ENCODE measurements around the gene MSRB2.
"Not testable (repeated sequence)": the region's sequence is repeated elsewhere in the genome, so short reads cannot be mapped to it uniquely, and the experiment has no call there.

MSRB2 gene

DNA sequence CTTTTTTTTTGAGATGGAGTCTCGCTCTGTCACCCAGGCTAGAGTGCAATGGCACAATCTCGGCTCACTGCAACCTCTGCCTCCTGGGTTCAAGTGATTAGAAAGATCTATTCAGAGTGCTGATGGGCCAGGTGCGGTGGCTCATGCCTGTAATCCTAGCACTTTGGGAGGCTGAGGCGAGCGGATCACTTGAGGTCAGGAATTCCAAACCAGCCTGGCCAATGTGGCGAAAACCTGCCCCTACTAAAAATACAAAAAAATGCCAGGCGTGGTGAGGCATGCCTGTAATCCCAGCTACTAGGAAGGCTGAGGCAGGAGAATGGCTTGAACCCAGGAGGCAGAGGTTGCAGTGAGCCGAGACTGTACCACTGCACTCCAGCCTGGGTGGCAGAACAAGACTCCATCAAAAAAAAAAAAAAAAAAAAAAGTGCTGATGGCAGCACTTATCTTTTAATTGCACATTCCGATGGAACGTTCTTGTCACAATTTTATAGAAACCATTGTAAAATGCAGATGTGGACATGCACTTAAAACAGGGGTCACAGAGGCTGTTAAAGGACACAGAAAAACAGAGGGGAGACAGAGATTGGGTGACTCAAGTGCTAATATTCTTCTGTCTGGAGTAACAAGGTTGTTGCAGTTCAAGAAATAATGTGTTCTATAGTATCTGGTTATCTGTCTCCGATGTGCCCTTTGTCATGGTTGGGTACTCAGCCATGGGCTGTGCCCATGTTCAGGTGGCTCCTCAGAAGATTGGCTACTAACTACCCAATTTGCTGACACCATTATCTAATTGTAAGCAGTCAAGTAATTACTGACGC is 25.1 kb upstream of the MSRB2 start:
- not testable (repeated sequence) for DNase-seq (ENCODE audit: low read depth)

GRCh38 chr10:23070913-23071218 is 24.5 kb upstream of the MSRB2 start:
- no peak for DNase-seq (ENCODE audit: low read depth)

DNA sequence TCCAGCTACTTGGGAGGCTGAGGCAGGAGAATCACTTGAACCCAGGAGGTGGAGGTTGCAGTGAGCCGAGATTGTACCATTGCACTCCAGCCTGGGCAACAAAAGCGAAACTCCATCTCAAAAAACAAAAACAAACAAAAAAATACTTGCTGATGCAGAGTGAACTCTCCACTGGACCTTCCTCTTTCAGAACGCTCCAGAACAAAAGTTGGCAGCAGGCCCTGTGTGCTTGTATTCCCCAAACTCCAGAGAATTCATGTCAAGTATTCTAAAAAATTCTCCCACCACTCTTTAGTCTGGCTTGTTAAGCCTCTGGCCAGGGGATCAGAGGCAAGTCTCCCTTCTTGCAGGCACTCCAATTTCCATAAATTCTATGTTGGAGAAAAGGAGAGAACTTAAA is 22.8 kb upstream of the MSRB2 start:
- DNase-seq (ENCODE audit: low read depth), result not testable (repeated sequence)

- DNase-seq (ENCODE audit: low read depth), result no peak
These were observed 21.9 kb upstream of the MSRB2 start for GRCh38 chr10:23073527-23073926.

GRCh38 chr10:23075672-23076071 is 19.7 kb upstream of the MSRB2 start:
- no peak for DNase-seq (ENCODE audit: low read depth)

DNA sequence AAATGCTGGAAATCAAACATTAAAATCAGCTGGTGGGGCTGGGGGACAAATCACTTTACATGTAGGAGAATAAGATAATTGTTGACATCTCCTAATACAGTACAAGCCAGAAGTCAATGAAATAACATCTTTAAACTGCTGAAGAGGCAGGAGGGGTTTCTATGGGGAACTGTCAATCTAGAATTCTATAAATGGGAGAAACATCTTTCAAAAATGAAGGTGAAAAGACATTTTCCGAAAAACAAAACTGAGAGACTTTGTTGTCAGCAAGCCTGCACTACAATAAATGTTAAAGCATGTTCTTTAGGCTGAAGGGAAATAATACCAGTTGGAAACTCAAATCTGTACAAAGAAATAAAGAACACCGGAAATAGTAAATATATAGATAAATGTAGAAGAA is 17.3 kb upstream of the MSRB2 start:
- no peak for DNase-seq (ENCODE audit: low read depth)

- no peak for DNase-seq (ENCODE audit: low read depth)
These were observed 15.7 kb upstream of the MSRB2 start for GRCh38 chr10:23079700-23080099.

DNA sequence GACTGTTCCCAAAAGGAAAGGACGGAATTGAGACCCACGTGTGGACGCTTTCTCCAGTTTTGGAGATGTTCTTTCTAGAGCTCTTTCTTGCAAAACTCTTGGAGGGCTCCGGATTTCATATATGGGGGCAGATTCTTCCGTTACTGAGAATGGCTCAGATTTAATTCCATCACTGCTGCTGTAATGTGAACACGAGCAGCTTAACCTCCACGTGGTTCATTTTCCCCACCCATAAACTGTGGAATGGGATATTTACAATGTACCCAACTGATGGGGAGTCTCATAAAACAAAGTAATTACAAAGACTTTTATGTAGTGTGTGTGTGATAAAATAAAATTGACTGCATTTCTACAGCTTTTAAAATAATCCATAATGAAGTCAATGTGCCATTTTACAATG is 15.1 kb upstream of the MSRB2 start:
- no peak for DNase-seq (ENCODE audit: low read depth)

GRCh38 chr10:23081221-23081750 is 14.1 kb upstream of the MSRB2 start:
- DNase-seq (ENCODE audit: low read depth), result no peak

- DNase-seq (ENCODE audit: low read depth), result no peak
These were observed 13.5 kb upstream of the MSRB2 start for GRCh38 chr10:23081891-23082290.

DNA sequence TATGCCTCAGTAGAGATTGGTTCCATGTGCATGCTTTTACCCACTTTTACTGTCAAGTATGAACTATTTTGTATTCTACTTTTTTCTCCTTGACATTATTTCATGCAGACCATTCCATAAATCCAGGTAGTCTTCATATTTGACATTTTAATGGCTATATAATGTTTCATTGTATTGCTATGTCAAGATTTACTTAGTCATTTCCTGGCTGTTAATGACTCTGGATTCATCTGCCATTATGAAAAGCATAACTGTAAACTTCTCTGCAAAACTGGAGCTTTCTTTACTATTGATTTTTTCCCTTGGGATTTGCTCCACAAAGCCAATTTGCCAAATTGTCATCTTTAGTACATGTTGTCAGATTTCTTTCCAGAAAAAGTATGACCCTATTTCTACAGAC is 6.8 kb upstream of the MSRB2 start:
- DNase-seq (ENCODE audit: low read depth), result peak; percentile 25

GRCh38 chr10:23094786-23095403 is 484 bp upstream of the MSRB2 start:
- DNase-seq (ENCODE audit: low read depth), result no peak

- peak; percentile 36 for DNase-seq (ENCODE audit: low read depth)
These were observed 805 bp downstream of the MSRB2 start for GRCh38 chr10:23095966-23096801.

DNA sequence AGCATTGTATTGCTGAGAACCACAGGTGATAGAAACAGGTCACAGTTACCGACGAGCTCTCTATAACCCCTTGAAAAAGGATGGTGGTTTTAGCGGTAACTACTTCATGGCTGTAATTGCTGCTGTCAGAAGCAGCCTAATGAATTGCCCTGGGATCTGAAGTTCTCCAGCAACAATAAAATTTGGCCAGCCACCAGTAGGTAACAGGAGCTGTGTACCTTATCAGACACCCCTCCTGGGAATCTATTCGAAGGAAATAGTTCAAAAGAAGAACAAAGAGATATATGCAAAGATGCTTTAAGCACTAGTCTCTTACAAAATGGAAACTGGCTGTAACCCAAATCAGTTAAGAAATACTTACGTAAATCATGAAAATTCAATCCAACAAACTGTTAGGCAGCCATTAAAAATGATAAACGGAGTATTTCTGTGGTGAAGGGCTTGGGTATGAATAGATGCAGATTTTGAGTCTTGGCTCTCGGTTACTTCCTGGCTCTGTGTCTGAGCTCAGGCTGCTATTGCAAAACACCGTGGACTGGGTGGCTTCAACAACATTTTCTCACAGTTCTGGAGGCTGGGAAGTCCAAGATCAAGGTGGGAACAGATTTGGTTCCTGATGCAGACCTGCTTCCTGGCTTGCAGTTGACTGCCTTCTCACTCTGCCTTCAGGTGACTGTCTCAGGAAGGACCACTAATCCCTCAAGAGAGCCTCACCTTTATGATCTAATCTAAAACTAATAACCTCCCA is 1.6 kb downstream of the MSRB2 start:
- peak; percentile 92 for DNase-seq (ENCODE audit: low read depth)

GRCh38 chr10:23099079-23099478 is 3.7 kb downstream of the MSRB2 start:
- no peak for DNase-seq (ENCODE audit: low read depth)

DNA sequence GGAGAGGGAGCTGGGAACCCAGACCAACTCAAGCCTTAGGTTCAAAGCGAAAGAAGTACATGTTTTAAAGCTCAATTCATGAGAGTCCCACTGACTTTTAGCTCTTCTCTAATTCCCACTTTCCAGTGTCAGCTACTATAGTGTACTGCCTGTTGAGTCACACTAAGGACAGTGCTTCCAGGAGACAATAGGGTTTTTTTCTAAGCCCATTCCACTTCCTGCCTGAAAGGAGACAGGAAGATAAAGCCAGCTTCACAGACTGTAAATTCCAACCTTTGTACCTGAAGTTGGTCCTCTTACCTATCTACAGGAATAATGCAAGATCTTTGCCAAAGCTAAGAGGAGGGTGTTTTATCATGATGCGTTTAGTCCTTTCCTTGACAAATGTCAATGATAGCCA is 4.4 kb downstream of the MSRB2 start:
- DNase-seq (ENCODE audit: low read depth), result no peak

DNA sequence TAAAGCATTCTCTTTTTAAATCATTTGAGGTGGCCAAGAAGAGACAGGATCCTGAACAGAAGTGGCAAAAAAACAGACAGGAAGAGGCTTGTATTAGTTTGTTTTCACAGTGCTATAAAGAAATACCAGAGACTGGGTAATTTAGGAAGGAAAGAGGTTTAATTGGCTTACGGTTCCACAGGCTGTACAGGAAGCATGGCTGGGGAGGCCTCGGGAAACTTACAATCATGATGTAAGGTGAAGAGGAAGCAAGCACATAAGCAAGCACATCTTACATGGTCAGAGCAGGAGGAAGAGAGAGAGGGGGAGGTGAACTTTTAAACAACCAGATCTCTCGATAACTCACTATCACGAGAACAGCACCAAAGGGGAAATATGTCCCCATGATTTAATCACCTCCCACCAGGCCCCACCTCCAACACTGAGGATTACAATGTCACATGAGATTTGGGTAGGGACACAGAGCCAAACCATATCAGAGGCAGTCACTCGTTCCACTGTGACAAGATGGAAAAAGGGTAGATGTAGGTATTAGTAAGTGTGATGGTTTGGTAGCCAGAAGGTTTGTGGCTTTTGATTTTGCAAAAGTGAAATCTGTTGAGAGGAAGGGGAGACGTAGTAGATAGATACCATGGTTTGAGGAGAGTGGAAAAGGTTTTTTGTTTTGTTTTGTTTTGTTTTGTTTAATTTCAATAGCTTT is 5.1 kb downstream of the MSRB2 start:
- no peak for DNase-seq (ENCODE audit: low read depth)

DNA sequence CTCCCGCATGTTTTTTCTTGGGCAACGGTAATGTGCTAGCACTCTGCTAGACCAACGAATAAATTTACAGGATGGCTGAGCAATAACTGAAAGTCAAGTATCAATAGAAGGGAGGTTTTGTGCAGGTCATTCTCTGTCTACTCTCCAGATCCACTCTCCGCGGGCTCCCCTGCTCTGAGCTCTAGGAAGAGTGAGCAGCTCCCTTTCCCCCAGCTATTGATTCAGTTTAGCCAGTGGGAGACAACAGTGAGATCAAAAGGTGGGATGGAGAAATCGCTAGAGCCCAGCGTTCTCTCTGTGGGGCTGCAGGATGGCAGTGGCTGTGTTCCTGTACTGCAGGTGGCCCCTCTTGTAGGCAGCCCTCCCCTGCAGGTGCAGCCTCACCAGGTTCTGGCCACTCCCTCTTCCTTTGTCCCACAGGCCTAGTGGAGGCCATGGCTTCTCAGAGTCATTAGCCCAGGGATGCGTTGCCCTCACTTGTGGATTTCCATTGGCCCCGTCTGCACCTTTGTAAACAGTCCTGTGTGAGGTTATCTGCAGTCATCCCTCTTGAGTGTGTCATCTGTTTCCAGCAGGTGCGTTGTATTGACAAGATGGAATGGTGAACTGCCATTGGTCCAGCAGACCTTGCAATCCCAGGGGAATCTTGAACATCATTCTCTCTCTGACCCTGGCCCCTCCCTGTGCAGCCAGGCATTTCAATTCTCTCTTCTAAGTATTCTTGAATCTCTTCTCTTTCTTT is 11.1 kb downstream of the MSRB2 start:
- no peak for DNase-seq (ENCODE audit: low read depth)

DNA sequence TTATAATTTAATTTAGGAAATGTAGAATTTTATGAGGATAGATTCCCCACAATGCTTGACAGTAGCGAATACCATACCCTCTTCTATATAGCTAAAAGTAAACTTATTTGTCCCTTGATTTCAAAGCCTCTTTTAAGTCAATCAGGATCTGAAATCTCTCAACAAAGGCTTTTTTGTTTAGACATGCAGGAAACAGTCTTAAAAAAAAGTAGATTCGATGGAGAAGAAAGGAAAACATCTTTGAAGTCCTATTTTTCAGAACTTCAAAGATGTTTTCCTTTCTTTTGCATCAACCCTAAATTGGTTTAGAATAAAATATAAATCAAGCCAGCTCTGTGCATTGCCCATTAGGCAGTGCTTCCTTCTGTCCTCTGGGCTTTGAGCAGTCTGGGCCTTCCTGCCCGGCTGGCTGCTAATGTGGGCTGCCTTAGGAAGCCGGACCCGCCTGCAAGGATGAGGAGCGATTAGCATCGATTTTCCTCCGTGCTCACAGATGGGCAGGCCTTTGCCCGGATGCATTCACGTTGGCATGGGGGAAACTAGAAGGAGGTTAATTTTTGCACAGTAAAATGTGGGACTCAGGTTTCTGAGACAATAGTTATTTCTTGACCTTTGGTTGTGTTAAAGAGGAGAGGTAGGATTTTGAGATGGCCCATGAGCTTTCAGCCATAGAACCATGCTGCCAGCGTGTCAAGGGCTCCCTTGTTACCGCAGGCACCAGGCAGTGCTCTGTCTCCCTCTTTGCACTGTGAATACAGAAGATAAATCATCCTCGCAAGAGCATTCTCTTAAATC is 15.5 kb downstream of the MSRB2 start:
- no peak for DNase-seq (ENCODE audit: low read depth)
